Smooth muscle cell (in vitro differentiated cells): ENCODE results near the gene CXCR6. TPM values are rescaled to one million over a fixed set of nuclear protein-coding genes. Genes with fewer than 3 reads are reported as not detected.

Source experiments
- DNase-seq: peaks from one replicate; lab custom pipeline; 2025; ENCODE audit not compliant: unreplicated experiment; lab: John Stamatoyannopoulos, UW
- H2AFZ ChIP-seq: fragments of 200-600 bp; sonication (generic); 2 replicates; pipeline ENCODE4 v1.6.0; 2016; ENCODE audit warnings: antibody characterized with exemption, low read depth, mild to moderate bottlenecking
- H3F3A ChIP-seq: fragments of 200-600 bp; sonication (generic); 2 replicates; pipeline ENCODE4 v1.6.0; 2017; ENCODE audit warnings: antibody characterized with exemption, low read depth
- H3K27ac ChIP-seq: fragments of 200-600 bp; sonication (generic); 2 replicates; pipeline ENCODE4 v1.5.1; 2016; ENCODE audit warnings: low read depth, mild to moderate bottlenecking
- H3K27me3 ChIP-seq: fragments of 200-600 bp; sonication (generic); 2 replicates; pipeline ENCODE4 v1.6.1; 2016; ENCODE audit warnings: low read depth, mild to moderate bottlenecking
- H3K36me3 ChIP-seq: fragments of 200-600 bp; sonication (generic); 2 replicates; pipeline ENCODE4 v1.5.1; 2016; ENCODE audit warnings: low read depth
- H3K4me1 ChIP-seq: fragments of 200-600 bp; sonication (generic); 2 replicates; pipeline ENCODE4 v1.5.1; 2016; ENCODE audit warnings: low read depth
- H3K4me2 ChIP-seq: fragments of 200-600 bp; sonication (generic); 2 replicates; pipeline ENCODE4 v1.6.0; 2016; ENCODE audit warnings: mild to moderate bottlenecking
- H3K4me3 ChIP-seq: fragments of 200-600 bp; sonication (generic); 2 replicates; pipeline ENCODE4 v1.5.1; 2016; ENCODE audit warnings: mild to moderate bottlenecking
- H3K79me2 ChIP-seq: fragments of 200-600 bp; sonication (generic); 2 replicates; pipeline ENCODE4 v1.6.0; 2016; ENCODE audit warnings: low read depth, mild to moderate bottlenecking
- H3K9ac ChIP-seq: fragments of 200-600 bp; sonication (generic); 2 replicates; pipeline ENCODE4 v1.6.0; 2016; ENCODE audit warnings: low read depth
- H3K9me3 ChIP-seq: fragments of 200-600 bp; sonication (generic); replicated peaks from 2 replicates; pipeline ENCODE4 v1.5.1; 2016; ENCODE audit warnings: low read depth
- H4K20me1 ChIP-seq: fragments of 200-600 bp; sonication (generic); 2 replicates; pipeline ENCODE4 v1.6.0; 2016; ENCODE audit warnings: low read depth
- CTCF ChIP-seq: fragments of 200-600 bp; sonication (generic); IDR thresholded peaks from 2 replicates; pipeline ENCODE4 v1.5.1; 2017; ENCODE audit warnings: borderline replicate concordance, mild to moderate bottlenecking, antibody characterized with exemption; ENCODE audit not compliant: insufficient read depth, poor library complexity, severe bottlenecking
- WGBS: methylation state at CpG from one replicate; pipeline ENCODE4 v1.1.7; 2016; ENCODE audit warnings: low lambda C conversion rate; 5-methylcytosine and 5-hydroxymethylcytosine counted together
- polyA plus RNA-seq: library from polyadenylated mRNA; unstranded; fragments of >200 nt; fragmentation: Nextera tagmentation; extraction: Ambion mirVana; gene quantifications from 2 replicates; pipeline ENCODE4 v1.2.1, GENCODE V29; 2016
- total RNA-seq: library from RNA; depleted of rRNA; stranded (reverse); fragments of >200 nt; gene quantifications from 2 replicates; pipeline ENCODE4 v1.2.3, GENCODE V29; 2014

CXCR6 gene
- total and polyA plus RNA-seq, 2 experiments from 2014 or later: 0.19 to 0.81 TPM

DNA sequence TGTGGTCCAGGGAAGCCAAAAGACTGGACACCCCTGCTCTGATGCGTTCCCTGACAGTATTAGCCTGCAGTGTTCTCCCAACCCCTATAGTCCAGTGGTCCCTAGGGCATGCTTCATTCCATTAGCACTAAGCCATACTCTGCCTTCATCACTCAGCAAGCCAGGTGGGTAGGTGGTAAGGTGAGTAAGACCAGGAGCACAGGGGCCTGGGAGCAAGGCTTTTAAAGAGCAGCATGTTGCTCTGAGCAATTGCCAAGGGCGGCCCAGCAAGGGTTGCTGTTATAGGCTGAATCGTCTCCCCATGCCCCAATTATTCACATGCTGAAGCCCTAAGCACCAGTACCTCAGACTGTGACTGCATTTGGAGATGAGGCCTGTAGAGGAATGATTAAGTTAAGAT is 11.0 kb downstream of the CXCR6 start:
- Histone ChIP-seq H3K9me3 (no peaks in the 10 kb centered on the region), H3F3A (no peaks in the 10 kb centered on the region), H3K79me2 (no peaks in the 10 kb centered on the region), H2AFZ (no peak overlapping the region), H3K4me2 (no peak overlapping the region), H3K36me3 (no peaks in the 10 kb centered on the region), H4K20me1 (no peaks in the 10 kb centered on the region), H3K4me3 (no peak overlapping the region), H3K27ac (no peak overlapping the region), H3K27me3 (no peaks in the 10 kb centered on the region), H3K4me1 (no peaks in the 10 kb centered on the region), H3K9ac (no peak overlapping the region)
- TF ChIP-seq CTCF: no peak
- WGBS: 100% methylated on average over 3 of the region's 3 CpGs
- DNase-seq: no peak

- WGBS: 85% methylated on average over 11 of the region's 11 CpGs
- Histone ChIP-seq H4K20me1 (no peaks in the 10 kb centered on the region), H3K27ac (no peak overlapping the region), H3K9me3 (no peaks in the 10 kb centered on the region), H3K4me1 (no peaks in the 10 kb centered on the region), H3K27me3 (no peaks in the 10 kb centered on the region), H2AFZ (no peak overlapping the region), H3F3A (no peaks in the 10 kb centered on the region), H3K79me2 (no peaks in the 10 kb centered on the region), H3K36me3 (no peaks in the 10 kb centered on the region), H3K4me2 (no peak overlapping the region), H3K4me3 (no peak overlapping the region), H3K9ac (no peak overlapping the region)
- no peak for TF ChIP-seq CTCF
- DNase-seq: no peak
These were observed 11.9 kb downstream of the CXCR6 start for GRCh38 chr3:45955017-45955647.

DNA sequence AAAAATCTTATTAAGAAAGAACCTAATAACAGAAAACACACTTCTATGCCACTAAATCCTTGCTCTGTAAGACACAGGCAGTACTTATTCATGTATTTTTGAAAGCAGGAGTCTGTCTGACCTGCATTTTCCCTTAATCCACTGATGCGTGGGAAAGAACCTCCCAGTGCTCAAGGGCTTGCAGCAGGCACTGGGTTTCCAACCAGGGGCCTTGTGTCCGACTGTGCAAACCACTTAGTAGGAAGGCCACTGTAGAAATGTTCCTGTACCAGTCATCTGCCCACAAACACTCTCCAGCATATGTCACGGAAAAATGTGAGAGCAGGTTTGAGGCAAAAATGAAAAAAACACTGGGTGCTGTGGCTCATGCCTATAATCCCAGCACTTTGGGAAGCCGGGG is 12.4 kb downstream of the CXCR6 start:
- 54% methylated on average over 4 of the region's 4 CpGs for WGBS

More for the DNA sequence above, 12.4 kb downstream of the CXCR6 start:
- Histone ChIP-seq H2AFZ (no peak overlapping the region), H3F3A (no peaks in the 10 kb centered on the region), H3K4me2 (no peak overlapping the region), H3K4me3 (no peak overlapping the region), H3K79me2 (no peaks in the 10 kb centered on the region), H3K4me1 (no peaks in the 10 kb centered on the region), H3K9me3 (no peaks in the 10 kb centered on the region), H3K36me3 (peaks cover under 1% of the 10 kb centered on the region), H3K27ac (no peak overlapping the region), H3K9ac (no peak overlapping the region), H3K27me3 (no peaks in the 10 kb centered on the region), H4K20me1 (no peaks in the 10 kb centered on the region)
- DNase-seq: no peak
- no peak for TF ChIP-seq CTCF
